Heart left ventricle (tissue), 16 donors: ENCODE data around the gene CCL2. TPM values are rescaled to one million over a fixed set of nuclear protein-coding genes. Genes with fewer than 3 reads are reported as not detected.
A peak's percentile ranks its signal among the peaks of the same experiment; 100 is the strongest.

Source experiments
- ATAC-seq, 4 donors: fragments of 200-7000 bp; cut with Tn5 transposase; one replicate each; pipeline ENCODE4 v1.9.1; 2020 to 2022; ENCODE audit warnings: moderate library complexity in 4 of 4, mild to moderate bottlenecking in 3 of 4, moderate number of reproducible peaks in 1 of 4
- DNase-seq, 5 donors: peaks; one replicate each; pipeline ENCODE4 v3.0.0-alpha.2; 2020
- H3K27ac ChIP-seq, 12 donors: fragments of 200-600 bp; sonication (generic) in 4 of 12; one replicate each; pipeline versions ENCODE4 v1.5.0 to v1.8.0; 2016 to 2022; ENCODE audit warnings: mild to moderate bottlenecking in 2 of 12
- H3K27me3 ChIP-seq, 9 donors: fragments of 200-600 bp; sonication (generic) in 2 of 9; one replicate each; pipeline versions ENCODE4 v1.5.1 to v1.8.0; 2016 to 2022; ENCODE audit warnings: mild to moderate bottlenecking in 3 of 9
- H3K36me3 ChIP-seq, 9 donors: fragments of 200-600 bp; sonication (generic) in 2 of 9; one replicate each; pipeline versions ENCODE4 v1.5.0 to v1.8.0; 2018 to 2022; ENCODE audit warnings: mild to moderate bottlenecking in 2 of 9
- H3K4me1 ChIP-seq, 12 donors: fragments of 200-600 bp; sonication (generic) in 4 of 12; one replicate each; pipeline versions ENCODE4 v1.5.0 to v1.8.0; 2016 to 2022; ENCODE audit warnings: mild to moderate bottlenecking in 3 of 12
- H3K4me3 ChIP-seq, 12 donors: fragments of 200-600 bp; sonication (generic) in 4 of 12; one replicate each; pipeline versions ENCODE4 v1.5.0 to v1.8.0; 2017 to 2022; ENCODE audit warnings: mild to moderate bottlenecking in 9 of 12, moderate library complexity in 4 of 12
- H3K9me3 ChIP-seq, 12 donors: fragments of 200-600 bp; sonication (generic) in 4 of 12; one replicate each; pipeline versions ENCODE4 v1.5.0 to v1.8.0; 2016 to 2022; ENCODE audit warnings: mild to moderate bottlenecking in 1 of 12
- POLR2A ChIP-seq, 2 donors: fragments of 450-650 bp; IDR thresholded peaks; one replicate each; pipeline ENCODE4 v1.6.1; 2017; ENCODE audit warnings: antibody characterized with exemption in 2 of 2, mild to moderate bottlenecking in 2 of 2, moderate library complexity in 2 of 2
- WGBS, 4 donors: extraction: QIAGEN DNeasy Blood & Tissue Kit in 2 of 4; methylation state at CpG; one replicate each; pipeline versions ENCODE4 v1.1.5 to v1.1.7; 2013 to 2018; 5-methylcytosine and 5-hydroxymethylcytosine counted together
- intact Hi-C, 10 donors: fragments of 100-400 bp; cut with DNase I; formaldehyde crosslinking; loops; one replicate each; pipeline versions ENCODE4 v1.11.1 to v1.14.2; 2022
- polyA plus RNA-seq, 2 donors: library from polyadenylated mRNA; stranded (reverse); fragments of 200-250 nt; gene quantifications; one replicate each; pipeline ENCODE4 v1.2.3, GENCODE V29; 2013
- total RNA-seq, 9 donors: library from RNA; depleted of rRNA in 2 of 9; stranded (reverse); fragments of >200 nt in 2 of 9; fragmentation: NEBNext Ultra II Directional in 3 of 9; extraction: Animal tissue kit (Norgen Biotek cat#: 25700) in 3 of 9; gene quantifications; one replicate each; pipeline versions ENCODE4 v1.1.0 to v1.2.4, GENCODE V29; 2016 to 2023
- TF ChIP-seq, protein P1 (sequence below), 12 donors: fragments of 200-600 bp; sonication (generic) in 4 of 12; IDR thresholded peaks; one replicate each; pipeline versions ENCODE4 v1.5.0 to v1.8.0; 2018 to 2022; ENCODE audit warnings: antibody characterized with exemption in 12 of 12, mild to moderate bottlenecking in 5 of 12
- donor health status: ischemic (EF 13 %, LVEDD 7.1; RV severe dilation, severe dysfunction).
- donor health status: healthy with polysubstance abuse.
- donor health status: DM: no; HTN: yes; CAD: no.
- donor health status: DM: no; HTN: no; CAD: no.
- donor health status: ischemic (EF 25% LVEDD 6.9; RV normal size, moderate dysfunction).
- donor health status: ischemic (EF 25% LVEDD 5.7; RV mildly dilated, moderate dysfunction).
- donor health status: healthy.
- donor health status: DM: yes; HTN: yes; CAD: no.
- donor health status: ischemic (EF 35%, LVEDD 5.7; RV mildly dilated, moderate dysfunction).
- donor health status: nonischemic (EF 11% LVEDD 7.7; RV severe dilation, severe dysfunction).
- donor health status: DM: yes; HTN: yes; CAD: no.
- donor health status: PGD.
- donor health status: ischemic (EF 29% LVEDD 5.4; RV normal size, mild dysfunction).
- donor health status: nonischemic (EF 23%, LVEDD 6.1; RV moderate dilation, normal function).

Gene CCL2
- total and polyA plus RNA-seq, 11 donors: 11.8 to 512 (median 43.9) TPM

DNA sequence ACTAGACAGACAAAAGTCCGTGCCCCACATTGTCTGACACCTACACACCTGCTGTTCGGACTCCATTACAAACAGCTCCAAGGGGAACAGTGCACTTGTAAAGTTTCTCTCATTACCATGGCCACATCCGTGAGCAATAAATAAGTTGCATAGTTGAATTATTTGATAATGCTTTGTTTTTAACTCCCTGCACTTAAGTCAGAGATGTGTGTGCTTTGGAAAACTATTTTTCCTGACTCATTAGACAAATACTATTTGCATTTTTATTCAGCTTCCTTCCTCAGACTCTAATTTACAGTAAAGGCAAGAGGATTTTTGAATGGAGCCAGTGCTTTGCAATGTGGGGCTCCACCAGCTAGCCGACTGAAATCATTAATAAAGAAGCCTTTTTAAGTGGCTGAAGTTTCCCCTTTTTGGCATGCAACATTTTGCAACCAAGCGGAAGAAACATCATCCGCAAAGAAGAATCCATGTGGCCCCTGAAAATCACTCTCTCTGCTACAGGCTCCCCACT, 6.5 kb upstream of the CCL2 start:
- peak in 1 of 4 donors; percentile 7 for ATAC-seq
- Histone ChIP-seq H3K36me3 (no peaks in the 10 kb centered on the region), H3K9me3 (no peaks in the 10 kb centered on the region), H3K27me3 (no peaks in the 10 kb centered on the region), H3K4me1 (peaks cover 16 to 98% (median 55%) of the 10 kb centered on the region in 12 donors), H3K27ac (peak overlapping the region in 11 of 12 donors; percentile 10 to 87 (median 56)), H3K4me3 (no peak overlapping the region)
- WGBS, 4 donors: 51 to 58% (median 56%) methylated on average over 6 of the region's 6 CpGs
- intact Hi-C loops: no loop called here
- no peak for DNase-seq
- TF ChIP-seq, protein P1, sequence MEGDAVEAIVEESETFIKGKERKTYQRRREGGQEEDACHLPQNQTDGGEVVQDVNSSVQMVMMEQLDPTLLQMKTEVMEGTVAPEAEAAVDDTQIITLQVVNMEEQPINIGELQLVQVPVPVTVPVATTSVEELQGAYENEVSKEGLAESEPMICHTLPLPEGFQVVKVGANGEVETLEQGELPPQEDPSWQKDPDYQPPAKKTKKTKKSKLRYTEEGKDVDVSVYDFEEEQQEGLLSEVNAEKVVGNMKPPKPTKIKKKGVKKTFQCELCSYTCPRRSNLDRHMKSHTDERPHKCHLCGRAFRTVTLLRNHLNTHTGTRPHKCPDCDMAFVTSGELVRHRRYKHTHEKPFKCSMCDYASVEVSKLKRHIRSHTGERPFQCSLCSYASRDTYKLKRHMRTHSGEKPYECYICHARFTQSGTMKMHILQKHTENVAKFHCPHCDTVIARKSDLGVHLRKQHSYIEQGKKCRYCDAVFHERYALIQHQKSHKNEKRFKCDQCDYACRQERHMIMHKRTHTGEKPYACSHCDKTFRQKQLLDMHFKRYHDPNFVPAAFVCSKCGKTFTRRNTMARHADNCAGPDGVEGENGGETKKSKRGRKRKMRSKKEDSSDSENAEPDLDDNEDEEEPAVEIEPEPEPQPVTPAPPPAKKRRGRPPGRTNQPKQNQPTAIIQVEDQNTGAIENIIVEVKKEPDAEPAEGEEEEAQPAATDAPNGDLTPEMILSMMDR (IDR thresholded peaks at IDR 0.05): no peak
- no peak for TF ChIP-seq POLR2A (IDR thresholded peaks at IDR 0.05)

DNA sequence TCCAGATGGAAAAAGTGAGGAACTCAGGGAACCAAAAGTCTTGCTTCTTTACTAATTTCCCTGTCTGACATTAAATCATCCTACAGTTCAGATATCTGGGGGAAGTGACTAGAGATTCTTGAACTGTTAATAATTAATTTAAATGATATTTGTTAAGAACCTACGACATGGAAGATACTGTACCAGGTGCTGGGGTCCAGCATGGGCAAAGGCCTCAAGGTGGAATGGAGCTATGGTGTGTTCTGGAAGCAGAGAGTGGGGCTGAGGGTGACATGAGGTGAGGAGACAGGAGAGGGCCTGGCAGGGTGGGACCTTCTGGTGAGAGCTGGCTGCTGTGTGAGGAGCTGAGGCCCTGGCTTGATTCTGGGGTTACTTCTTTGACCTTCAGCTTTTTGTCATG, 6.0 kb upstream of the CCL2 start:
- H3K36me3 ChIP-seq: no peaks in the 10 kb centered on the region
- WGBS, 4 donors: 75 to 89% (median 82%) methylated on average over 1 of the region's 1 CpG
- peak overlapping the region in 11 of 12 donors; percentile 10 to 87 (median 56) for H3K27ac ChIP-seq
- H3K4me3 ChIP-seq: no peak overlapping the region
- no peaks in the 10 kb centered on the region for H3K27me3 ChIP-seq
- intact Hi-C loops: no loop called here
- peaks cover 21 to 98% (median 58%) of the 10 kb centered on the region in 12 donors for H3K4me1 ChIP-seq
- DNase-seq (no peak), ATAC-seq (no peak)
- H3K9me3 ChIP-seq: no peaks in the 10 kb centered on the region
- no peak for TF ChIP-seq POLR2A (IDR thresholded peaks at IDR 0.05)
- TF ChIP-seq, protein P1 (IDR thresholded peaks at IDR 0.05): no peak

DNA sequence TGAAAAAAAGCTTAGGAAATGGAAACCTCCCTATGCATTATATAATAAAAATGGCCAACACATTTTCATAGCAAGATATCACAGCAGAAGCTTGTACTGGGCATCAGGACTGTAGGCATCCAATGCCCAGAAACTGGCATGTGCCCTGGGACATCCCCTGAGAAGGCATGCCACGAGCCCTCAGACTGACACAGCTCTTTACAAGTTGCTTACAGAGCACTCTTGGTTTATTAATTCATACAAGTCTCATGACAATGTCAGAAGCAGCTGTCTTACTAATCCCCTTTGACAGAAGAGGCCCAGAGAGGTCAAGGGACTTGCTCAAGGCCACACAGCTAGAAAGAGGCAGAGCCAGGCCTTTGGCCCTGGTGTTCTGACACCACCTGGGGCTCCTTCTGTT, 5.6 kb upstream of the CCL2 start:
- Histone ChIP-seq H3K27me3 (no peaks in the 10 kb centered on the region), H3K9me3 (no peaks in the 10 kb centered on the region), H3K36me3 (no peaks in the 10 kb centered on the region), H3K4me1 (peaks cover 23 to 98% (median 62%) of the 10 kb centered on the region in 12 donors), H3K4me3 (no peak overlapping the region), H3K27ac (peak overlapping the region in 11 of 12 donors; percentile 10 to 87 (median 53))
- peak in 1 of 5 donors; percentile 62 for DNase-seq
- intact Hi-C loops: no loop called here
- 38 to 75% (median 48%) methylated on average over 1 of the region's 1 CpG for WGBS, 4 donors
- no peak for TF ChIP-seq POLR2A (IDR thresholded peaks at IDR 0.05)
- TF ChIP-seq, protein P1 (IDR thresholded peaks at IDR 0.05): no peak
- ATAC-seq: no peak

DNA sequence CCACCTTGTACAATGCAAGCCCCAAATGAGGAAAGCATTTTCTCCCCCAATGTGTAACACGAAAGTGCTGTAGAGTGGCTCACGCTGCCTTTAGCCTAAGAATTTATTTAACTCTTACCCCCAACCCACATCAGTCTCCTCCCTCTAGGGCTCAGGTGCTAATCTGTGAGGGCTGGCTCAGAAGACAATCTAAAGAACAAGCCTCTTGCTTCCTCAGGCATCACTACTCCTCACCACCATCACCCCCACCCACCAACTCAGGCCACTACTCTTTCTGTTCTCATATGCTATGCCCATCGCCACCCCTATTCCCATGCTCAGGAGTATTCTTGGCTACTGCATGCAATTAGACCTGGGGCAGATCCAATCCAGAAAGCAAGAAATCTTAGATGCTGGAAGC, 3.9 kb upstream of the CCL2 start:
- 84 to 92% (median 90%) methylated on average over 3 of the region's 3 CpGs for WGBS, 4 donors
- Histone ChIP-seq H3K27me3 (no peaks in the 10 kb centered on the region), H3K4me1 (peaks cover 23 to 95% (median 76%) of the 10 kb centered on the region in 12 donors), H3K27ac (peak overlapping the region in 7 of 12 donors; percentile 72 to 94 (median 84)), H3K36me3 (peaks cover 0 to 7% (median 0%) of the 10 kb centered on the region in 9 donors), H3K9me3 (no peaks in the 10 kb centered on the region), H3K4me3 (no peak overlapping the region)
- intact Hi-C loops: loop anchor here in 5 of 10 donors (5.0 to 10.0 kb wide), 3 partner anchors 46 to 51 kb away; no protein-coding TSS in a partner anchor
- DNase-seq (no peak), ATAC-seq (no peak)
- TF ChIP-seq, protein P1 (IDR thresholded peaks at IDR 0.05): no peak
- TF ChIP-seq POLR2A (IDR thresholded peaks at IDR 0.05): no peak
